ENCODE results near the gene LYPD5.
A peak's percentile ranks its signal among the peaks of the same experiment; 100 is the strongest.
"Not testable (repeated sequence)": the region's sequence is repeated elsewhere in the genome, so short reads cannot be mapped to it uniquely, and the experiment has no call there.

The LYPD5 gene

GRCh38 chr19:43802216-43802951 lies at the start of gene LYPD5:
Gene LYPD5, minus strand, starts transcription at chr19:43802447. Its CDS starts 67 bp downstream, at chr19:43802380.
- DNase-seq (ENCODE audit: low spot score): no peak

- DNase-seq (ENCODE audit: low spot score): no peak
Measured at GRCh38 chr19:43848821-43849220, 46.6 kb upstream of the LYPD5 start.

GRCh38 chr19:43847884-43848283 lies 45.6 kb upstream of the LYPD5 start:
- DNase-seq (ENCODE audit: low spot score): no peak

- DNase-seq (ENCODE audit: low spot score): no peak
Measured at GRCh38 chr19:43847246-43847645, 45.0 kb upstream of the LYPD5 start.

- no peak for DNase-seq (ENCODE audit: low spot score)
Measured at GRCh38 chr19:43842007-43842406, 39.8 kb upstream of the LYPD5 start.

- no peak for DNase-seq (ENCODE audit: low spot score)
Measured at GRCh38 chr19:43839139-43839538, 36.9 kb upstream of the LYPD5 start.

- peak; percentile 93 for DNase-seq (ENCODE audit: low spot score)
Measured at GRCh38 chr19:43826787-43827754, 24.8 kb upstream of the LYPD5 start, which contains the start of gene ZNF283. Gene ZNF283, plus strand, starts transcription at chr19:43827321. Its CDS starts 6,184 bp downstream, at chr19:43833505.

GRCh38 chr19:43824572-43824971 lies 22.3 kb upstream of the LYPD5 start:
- not testable (repeated sequence) for DNase-seq (ENCODE audit: low spot score)

GRCh38 chr19:43823856-43824255 lies 21.6 kb upstream of the LYPD5 start:
- not testable (repeated sequence) for DNase-seq (ENCODE audit: low spot score)

GRCh38 chr19:43820884-43821215 lies 18.6 kb upstream of the LYPD5 start:
- no peak for DNase-seq (ENCODE audit: low spot score)

GRCh38 chr19:43820098-43820883 lies 18.0 kb upstream of the LYPD5 start:
- DNase-seq (ENCODE audit: low spot score): no peak

GRCh38 chr19:43818500-43818899 lies 16.3 kb upstream of the LYPD5 start:
- DNase-seq (ENCODE audit: low spot score): no peak

- DNase-seq (ENCODE audit: low spot score): not testable (repeated sequence)
Measured at GRCh38 chr19:43817454-43817853, 15.2 kb upstream of the LYPD5 start.

GRCh38 chr19:43814663-43815352 lies 12.6 kb upstream of the LYPD5 start:
- DNase-seq (ENCODE audit: low spot score): no peak

GRCh38 chr19:43812688-43813087 lies 10.4 kb upstream of the LYPD5 start:
- no peak for DNase-seq (ENCODE audit: low spot score)

GRCh38 chr19:43812259-43812658 lies 10.0 kb upstream of the LYPD5 start:
- no peak for DNase-seq (ENCODE audit: low spot score)

GRCh38 chr19:43811837-43812236 lies 9.6 kb upstream of the LYPD5 start:
- DNase-seq (ENCODE audit: low spot score): no peak

GRCh38 chr19:43809762-43810696 lies 7.8 kb upstream of the LYPD5 start:
- DNase-seq (ENCODE audit: low spot score): peak; percentile 53

- DNase-seq (ENCODE audit: low spot score): no peak
Measured at GRCh38 chr19:43807651-43808050, 5.4 kb upstream of the LYPD5 start.

GRCh38 chr19:43806848-43807247 lies 4.6 kb upstream of the LYPD5 start:
- DNase-seq (ENCODE audit: low spot score): no peak

Data from D341Med (cell line).